Esophagus muscularis mucosa (tissue), 3 donors: ENCODE results near the gene TMC5.

Experiments used
- POLR2A ChIP-seq: fragments of 450-650 bp; IDR thresholded peaks from one replicate; pipeline ENCODE4 v1.6.1; 2017; ENCODE audit warnings: antibody characterized with exemption, moderate library complexity, mild to moderate bottlenecking, low read depth
- TF ChIP-seq, protein P1 (sequence below), 3 experiments: fragments of 200-600 bp in 2 of 3; fragments of 450-650 bp in 1 of 3; sonication (generic) in 2 of 3; IDR thresholded peaks; one replicate each; pipeline ENCODE4 v1.5.1; 2017 to 2019; ENCODE audit warnings: antibody characterized with exemption in 3 of 3, mild to moderate bottlenecking in 2 of 3, moderate library complexity in 1 of 3

DNA sequence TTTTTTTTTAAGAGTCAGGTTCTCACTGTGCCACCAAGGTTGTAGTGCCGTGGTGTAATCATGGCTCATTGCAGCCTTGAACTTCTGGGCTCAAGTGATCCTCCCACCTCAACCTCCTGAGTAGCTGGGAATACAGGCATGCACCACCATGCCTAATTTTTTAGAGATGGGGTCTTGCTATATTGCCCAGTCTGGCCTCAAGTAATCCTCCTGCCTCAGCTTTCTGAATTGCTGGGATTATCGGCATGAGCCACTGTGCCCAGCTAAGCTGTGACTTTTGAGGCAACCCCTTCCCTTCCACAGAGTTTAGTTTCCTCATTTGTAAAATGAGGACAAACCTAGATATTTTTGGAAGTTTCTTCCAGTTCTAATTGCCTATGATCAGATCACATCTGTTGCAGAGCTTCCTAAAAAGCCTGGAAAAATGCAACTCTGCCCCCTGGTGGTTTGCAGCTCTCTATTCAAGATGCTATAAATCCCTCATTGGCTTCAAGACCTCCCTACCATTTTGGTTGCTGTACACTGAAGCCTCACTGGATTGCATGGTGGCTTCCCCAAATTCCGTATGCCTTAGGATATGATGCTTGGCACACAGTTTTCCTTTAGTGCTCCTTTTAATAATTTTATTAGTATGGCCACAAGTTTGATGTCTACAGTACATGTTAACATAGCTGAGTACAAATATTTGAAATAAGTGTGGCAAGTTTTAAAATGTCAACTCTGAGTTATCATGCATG, 84.9 kb downstream of the TMC5 start:
- TF ChIP-seq, protein P1, sequence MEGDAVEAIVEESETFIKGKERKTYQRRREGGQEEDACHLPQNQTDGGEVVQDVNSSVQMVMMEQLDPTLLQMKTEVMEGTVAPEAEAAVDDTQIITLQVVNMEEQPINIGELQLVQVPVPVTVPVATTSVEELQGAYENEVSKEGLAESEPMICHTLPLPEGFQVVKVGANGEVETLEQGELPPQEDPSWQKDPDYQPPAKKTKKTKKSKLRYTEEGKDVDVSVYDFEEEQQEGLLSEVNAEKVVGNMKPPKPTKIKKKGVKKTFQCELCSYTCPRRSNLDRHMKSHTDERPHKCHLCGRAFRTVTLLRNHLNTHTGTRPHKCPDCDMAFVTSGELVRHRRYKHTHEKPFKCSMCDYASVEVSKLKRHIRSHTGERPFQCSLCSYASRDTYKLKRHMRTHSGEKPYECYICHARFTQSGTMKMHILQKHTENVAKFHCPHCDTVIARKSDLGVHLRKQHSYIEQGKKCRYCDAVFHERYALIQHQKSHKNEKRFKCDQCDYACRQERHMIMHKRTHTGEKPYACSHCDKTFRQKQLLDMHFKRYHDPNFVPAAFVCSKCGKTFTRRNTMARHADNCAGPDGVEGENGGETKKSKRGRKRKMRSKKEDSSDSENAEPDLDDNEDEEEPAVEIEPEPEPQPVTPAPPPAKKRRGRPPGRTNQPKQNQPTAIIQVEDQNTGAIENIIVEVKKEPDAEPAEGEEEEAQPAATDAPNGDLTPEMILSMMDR (IDR thresholded peaks at IDR 0.05) = peak; percentile 52 to 76 (median 69)
- no peak for TF ChIP-seq POLR2A
